Keratinocyte (primary cell): Measurements from ENCODE around the gene PRDM1. TPM values are rescaled to one million over a fixed set of nuclear protein-coding genes. Genes with fewer than 3 reads are reported as not detected.

ENCODE experiments used
- DNase-seq: peaks from one replicate; pipeline ENCODE4 v3.0.0-alpha.2; 2011; ENCODE audit warnings: low read depth, missing footprints, low spot score
- FAIRE-seq: peaks from 2 replicates; lab custom pipeline; 2011; peaks lifted over from hg19 to GRCh38; lab: Jason Lieb, UNC
- H2AFZ ChIP-seq: 2 replicates; pipeline ENCODE4 v1.6.0; 2012; ENCODE audit warnings: low read length, control low read depth, inconsistent platforms; ENCODE audit not compliant: control insufficient read depth
- H3K27ac ChIP-seq: 2 replicates; pipeline ENCODE4 v1.5.1; 2011; ENCODE audit warnings: low read length; ENCODE audit not compliant: control insufficient read depth, insufficient read depth
- H3K27me3 ChIP-seq: 3 replicates; pipeline ENCODE4 v1.6.0; 2011; ENCODE audit warnings: low read length; ENCODE audit not compliant: control insufficient read depth, insufficient read depth; ENCODE audit errors: extremely low read depth
- H3K36me3 ChIP-seq, 2 experiments: 2 replicates in 1 of 2; 3 replicates in 1 of 2; pipeline ENCODE4 v1.5.1; 2011; ENCODE audit warnings: low read length in 2 of 2, mild to moderate bottlenecking in 1 of 2; ENCODE audit not compliant: control insufficient read depth in 2 of 2, insufficient read depth in 2 of 2; ENCODE audit errors: extremely low read depth in 1 of 2
- H3K4me1 ChIP-seq: 3 replicates; pipeline ENCODE4 v1.5.1; 2011; ENCODE audit warnings: low read length; ENCODE audit not compliant: control insufficient read depth, insufficient read depth; ENCODE audit errors: extremely low read depth
- H3K4me2 ChIP-seq: 3 replicates; pipeline ENCODE4 v1.6.0; 2011; ENCODE audit warnings: low read depth, low read length; ENCODE audit not compliant: control insufficient read depth, insufficient read depth; ENCODE audit errors: extremely low read depth
- H3K4me3 ChIP-seq, 3 experiments: fragments of 200-600 bp in 1 of 3; sonication (generic) in 1 of 3; 2 replicates in 2 of 3; 3 replicates in 1 of 3; pipeline ENCODE4 v1.5.1; 2011 to 2016; ENCODE audit warnings: low read length in 3 of 3, mild to moderate bottlenecking in 3 of 3, control low read depth in 2 of 3, inconsistent platforms in 1 of 3, low read depth in 1 of 3, mixed read lengths in 1 of 3, mixed run types in 1 of 3, moderate library complexity in 1 of 3; ENCODE audit not compliant: control insufficient read depth in 2 of 3, insufficient read depth in 2 of 3; ENCODE audit errors: extremely low read depth in 1 of 3
- H3K79me2 ChIP-seq: 2 replicates; pipeline ENCODE4 v1.6.0; 2012; ENCODE audit warnings: low read length; ENCODE audit not compliant: control insufficient read depth, insufficient read depth
- H3K9ac ChIP-seq: 3 replicates; pipeline ENCODE4 v1.6.0; 2011; ENCODE audit warnings: low read length; ENCODE audit not compliant: control insufficient read depth, insufficient read depth; ENCODE audit errors: extremely low read depth
- H3K9me1 ChIP-seq: 3 replicates; pipeline ENCODE4 v1.6.0; 2011; ENCODE audit warnings: low read length; ENCODE audit not compliant: control insufficient read depth, insufficient read depth; ENCODE audit errors: extremely low read depth
- H3K9me3 ChIP-seq: 2 replicates; pipeline ENCODE4 v1.5.1; 2012; ENCODE audit warnings: low read depth, low read length; ENCODE audit not compliant: control insufficient read depth
- H4K20me1 ChIP-seq: 3 replicates; pipeline ENCODE4 v1.6.0; 2011; ENCODE audit warnings: low read length; ENCODE audit not compliant: control insufficient read depth, insufficient read depth; ENCODE audit errors: extremely low read depth
- CTCF ChIP-seq, 3 experiments: IDR thresholded peaks in 1 of 3; conservative IDR thresholded peaks in 1 of 3; optimal IDR thresholded peaks in 1 of 3; 2 replicates in 2 of 3; 3 replicates in 1 of 3; pipeline versions ENCODE3 to v1.5.1; 2011; ENCODE audit warnings: low read length in 3 of 3, mild to moderate bottlenecking in 3 of 3, moderate library complexity in 2 of 3, control low read depth in 1 of 3, inconsistent platforms in 1 of 3; ENCODE audit not compliant: insufficient read depth in 2 of 3; ENCODE audit errors: extremely low read depth in 1 of 3
- EZH2 ChIP-seq: IDR thresholded peaks from one replicate; pipeline ENCODE4 v1.6.1; 2012; ENCODE audit warnings: inconsistent platforms, mild to moderate bottlenecking, low read length, moderate library complexity
- dilution Hi-C: fragments of 300-500 bp; cut with MboI; formaldehyde crosslinking; loops from one replicate; pipeline ENCODE4 v1.7.0; 2020; ENCODE audit warnings: low sequenced_read_pairs; ENCODE audit not compliant: extremely low pct_ligation_motif_present
- polyA plus RNA-seq, 5 experiments: library from polyadenylated mRNA; depleted of rRNA in 3 of 5; stranded (reverse) in 3 of 5; stranded (forward) in 1 of 5; unstranded in 1 of 5; fragments of >200 nt; gene quantifications; 1 replicate in 1 of 5; 2 replicates in 3 of 5; 3 replicates in 1 of 5; pipeline versions ENCODE4 v1.2.1 to v1.2.3, GENCODE V29; 2011 to 2012; ENCODE audit warnings: missing spikeins in 2 of 5, low read depth in 1 of 5, low replicate concordance in 1 of 5

Gene PRDM1
- polyA plus RNA-seq, 1 donor (not counting 4 experiments of a cell fraction or from before 2014, with no cell fraction given): 6.7 TPM

- dilution Hi-C loops: no loop called here
- H3K4me2 ChIP-seq: no peak overlapping the region
- H3K36me3 ChIP-seq: no peaks in the 10 kb centered on the region
- no peaks in the 10 kb centered on the region for H3K27me3 ChIP-seq
- DNase-seq (no peak), FAIRE-seq (no peak)
- no peaks in the 10 kb centered on the region for H3K9me1 ChIP-seq
- H3K27ac ChIP-seq: no peak overlapping the region
- H2AFZ ChIP-seq: no peak overlapping the region
- no peaks in the 10 kb centered on the region for H4K20me1 ChIP-seq
- H3K9ac ChIP-seq: no peak overlapping the region
- H3K9me3 ChIP-seq: no peaks in the 10 kb centered on the region
- TF ChIP-seq EZH2 (no peak), CTCF (optimal IDR thresholded peaks at IDR 0.05 in 1 of 3, IDR thresholded peaks at IDR 0.05 in 1 of 3, conservative IDR thresholded peaks at IDR 0.05 in 1 of 3; ENCODE audit: extremely low read depth in 1 of 3, insufficient read depth in 2 of 3, low read length in 3 of 3) (no peak)
- H3K4me1 ChIP-seq: no peaks in the 10 kb centered on the region
- no peak overlapping the region for H3K4me3 ChIP-seq
- H3K79me2 ChIP-seq: no peaks in the 10 kb centered on the region
Measured at GRCh38 chr6:106045077-106045476, 41.1 kb upstream of the PRDM1 start.

GRCh38 chr6:106046116-106046853, 39.9 kb upstream of the PRDM1 start:
- no peak overlapping the region for H3K4me3 ChIP-seq
- no peak overlapping the region for H3K9ac ChIP-seq
- no peaks in the 10 kb centered on the region for H3K9me3 ChIP-seq
- dilution Hi-C loops: no loop called here
- H3K4me1 ChIP-seq: no peaks in the 10 kb centered on the region
- H3K27ac ChIP-seq: no peak overlapping the region
- no peaks in the 10 kb centered on the region for H3K79me2 ChIP-seq
- no peaks in the 10 kb centered on the region for H3K36me3 ChIP-seq
- FAIRE-seq: no peak
- no peak overlapping the region for H2AFZ ChIP-seq
- no peaks in the 10 kb centered on the region for H4K20me1 ChIP-seq
- DNase-seq: no peak
- H3K27me3 ChIP-seq: no peaks in the 10 kb centered on the region
- H3K4me2 ChIP-seq: no peak overlapping the region
- TF ChIP-seq CTCF (optimal IDR thresholded peaks at IDR 0.05 in 1 of 3, IDR thresholded peaks at IDR 0.05 in 1 of 3, conservative IDR thresholded peaks at IDR 0.05 in 1 of 3; ENCODE audit: extremely low read depth in 1 of 3, insufficient read depth in 2 of 3, low read length in 3 of 3): no peak
- no peak for TF ChIP-seq EZH2
- H3K9me1 ChIP-seq: no peaks in the 10 kb centered on the region
